CD4-positive, CD25-positive, alpha-beta regulatory T cell (primary cell): ENCODE results near the gene CSN3. TPM values are rescaled to one million over a fixed set of nuclear protein-coding genes. Genes with fewer than 3 reads are reported as not detected.
"Not testable (repeated sequence)": the region's sequence is repeated elsewhere in the genome, so short reads cannot be mapped to it uniquely, and the experiment has no call there.

ENCODE experiments used
- ATAC-seq, 2 donors: fragments of 150-1000 bp; cut with Tn5 transposase; one replicate each; pipeline ENCODE4 v1.10.0; 2021; ENCODE audit warnings: low read depth in 2 of 2, moderate number of reproducible peaks in 2 of 2, moderate library complexity in 1 of 2
- DNase-seq, 3 donors: peaks; one replicate each; pipeline versions ENCODE4 v3.0.0 to v3.0.0-alpha.2; 2012 to 2022; ENCODE audit warnings: mixed read lengths in 1 of 3
- H3K27ac ChIP-seq: one replicate; pipeline ENCODE4 v1.7.0; 2013; ENCODE audit warnings: mild to moderate bottlenecking, low read length; ENCODE audit not compliant: insufficient read depth, poor library complexity, severe bottlenecking
- H3K27me3 ChIP-seq: one replicate; pipeline ENCODE4 v1.7.0; 2013; ENCODE audit warnings: low read length; ENCODE audit not compliant: control insufficient read depth, insufficient read depth
- H3K36me3 ChIP-seq: one replicate; pipeline ENCODE4 v1.7.0; 2013; ENCODE audit warnings: mild to moderate bottlenecking, low read length, moderate library complexity; ENCODE audit not compliant: control insufficient read depth, insufficient read depth
- H3K4me1 ChIP-seq: 2 replicates; pipeline ENCODE4 v1.7.0; 2013; ENCODE audit warnings: mild to moderate bottlenecking, low read length; ENCODE audit not compliant: insufficient read depth, control insufficient read depth, poor library complexity, severe bottlenecking
- H3K4me3 ChIP-seq: one replicate; pipeline ENCODE4 v1.7.0; 2013; ENCODE audit warnings: low read depth, mild to moderate bottlenecking, low read length, moderate library complexity
- H3K9me3 ChIP-seq, 2 experiments: 1 replicate in 1 of 2; 2 replicates in 1 of 2; pipeline ENCODE4 v1.7.0; 2013; ENCODE audit warnings: low read length in 2 of 2, mild to moderate bottlenecking in 1 of 2, moderate library complexity in 1 of 2; ENCODE audit not compliant: control insufficient read depth in 2 of 2
- H3K27ac Mint-ChIP-seq, 3 donors: one replicate each; pipeline ENCODE4 v1.8.0; 2020 to 2022; ENCODE audit warnings: mild to moderate bottlenecking in 3 of 3, mixed read lengths in 3 of 3, moderate library complexity in 2 of 3
- H3K27me3 Mint-ChIP-seq: one replicate; pipeline ENCODE4 v1.8.0; 2022; ENCODE audit warnings: mild to moderate bottlenecking, mixed read lengths
- H3K36me3 Mint-ChIP-seq: one replicate; pipeline ENCODE4 v1.8.0; 2020; ENCODE audit warnings: mixed read lengths
- H3K4me1 Mint-ChIP-seq, 4 donors: one replicate each; pipeline ENCODE4 v1.8.0; 2020 to 2022; ENCODE audit warnings: mixed read lengths in 4 of 4, mild to moderate bottlenecking in 1 of 4
- H3K4me3 Mint-ChIP-seq, 4 donors: one replicate each; pipeline ENCODE4 v1.8.0; 2020 to 2022; ENCODE audit warnings: mild to moderate bottlenecking in 4 of 4, mixed read lengths in 4 of 4, moderate library complexity in 3 of 4
- H3K9me3 Mint-ChIP-seq, 7 donors: one replicate each; pipeline ENCODE4 v1.8.0; 2020 to 2022; ENCODE audit warnings: mixed read lengths in 7 of 7, mild to moderate bottlenecking in 3 of 7, moderate library complexity in 2 of 7
- polyA plus RNA-seq, 4 donors: library from polyadenylated mRNA; unstranded; fragments of 300-500 nt; fragmentation: Illumina TruSeq; gene quantifications; one replicate each; pipeline ENCODE4 v1.2.3, GENCODE V29; 2021
- total RNA-seq: library from RNA; stranded (reverse); gene quantifications from one replicate; pipeline ENCODE4 v1.2.3, GENCODE V29; 2022

Gene CSN3
- total and polyA plus RNA-seq, 5 donors from 2014 or later, result not detected

- ATAC-seq, H3K4me1 ChIP-seq, H3K27me3 Mint-ChIP-seq, H3K36me3 Mint-ChIP-seq, H3K27me3 ChIP-seq, H3K36me3 ChIP-seq, H3K4me1 Mint-ChIP-seq, H3K4me3 ChIP-seq, H3K4me3 Mint-ChIP-seq, H3K27ac ChIP-seq, DNase-seq, H3K27ac Mint-ChIP-seq, H3K9me3 ChIP-seq: not testable (repeated sequence)
- peaks cover 0 to 13% (median 4%) of the 10 kb centered on the region in 7 donors for H3K9me3 Mint-ChIP-seq
These were observed 25.8 kb upstream of the CSN3 start for GRCh38 chr4:70216550-70216949.

GRCh38 chr4:70221389-70221788 lies 21.0 kb upstream of the CSN3 start:
- not testable (repeated sequence) for H3K4me3 ChIP-seq, H3K4me1 ChIP-seq, H3K36me3 ChIP-seq, ATAC-seq, H3K4me3 Mint-ChIP-seq, H3K9me3 ChIP-seq, H3K27me3 Mint-ChIP-seq, H3K9me3 Mint-ChIP-seq, H3K27me3 ChIP-seq, H3K27ac ChIP-seq, DNase-seq, H3K27ac Mint-ChIP-seq, H3K4me1 Mint-ChIP-seq, H3K36me3 Mint-ChIP-seq

- not testable (repeated sequence) for H3K27ac Mint-ChIP-seq, H3K27me3 ChIP-seq, H3K36me3 ChIP-seq, H3K27ac ChIP-seq, H3K4me3 Mint-ChIP-seq, H3K36me3 Mint-ChIP-seq, ATAC-seq, H3K9me3 ChIP-seq, H3K4me1 ChIP-seq, H3K4me1 Mint-ChIP-seq, DNase-seq, H3K9me3 Mint-ChIP-seq, H3K4me3 ChIP-seq, H3K27me3 Mint-ChIP-seq
These were observed 20.6 kb upstream of the CSN3 start for GRCh38 chr4:70221818-70222217.

GRCh38 chr4:70225824-70226223 lies 16.6 kb upstream of the CSN3 start, which contains the start of gene FDCSP:
Gene FDCSP (plus strand): TSS chr4:70226124. CDS start chr4:70231195, 5,071 bp downstream.
- Mint-ChIP-seq H3K27ac (no peak within 1 kb of the TSS), H3K4me1 (no peaks in the 10 kb centered on the region), H3K36me3 (no peaks in the 10 kb centered on the region), H3K4me3 (no peak within 1 kb of the TSS), H3K9me3 (no peaks in the 10 kb centered on the region), H3K27me3 (no peaks in the 10 kb centered on the region)
- Histone ChIP-seq H3K4me3 (no peak within 1 kb of the TSS), H3K36me3 (no peaks in the 10 kb centered on the region), H3K4me1 (no peaks in the 10 kb centered on the region), H3K9me3 (no peaks in the 10 kb centered on the region), H3K27ac (no peak within 1 kb of the TSS), H3K27me3 (no peaks in the 10 kb centered on the region)
- DNase-seq, result no peak
- no peak for ATAC-seq

GRCh38 chr4:70236125-70236524 lies 6.3 kb upstream of the CSN3 start:
- DNase-seq, result no peak
- no peaks in the 10 kb centered on the region for H3K27me3 ChIP-seq
- Mint-ChIP-seq H3K27ac (no peak overlapping the region), H3K27me3 (no peaks in the 10 kb centered on the region), H3K36me3 (no peaks in the 10 kb centered on the region), H3K9me3 (peaks cover 0 to 2% (median 0%) of the 10 kb centered on the region in 7 donors), H3K4me1 (no peaks in the 10 kb centered on the region), H3K4me3 (no peak overlapping the region)
- H3K4me1 ChIP-seq, result no peaks in the 10 kb centered on the region
- no peak for ATAC-seq
- H3K27ac ChIP-seq, result no peak overlapping the region
- H3K36me3 ChIP-seq, result no peaks in the 10 kb centered on the region
- H3K9me3 ChIP-seq, result no peaks in the 10 kb centered on the region
- no peak overlapping the region for H3K4me3 ChIP-seq

GRCh38 chr4:70239131-70239883 lies 3.1 kb upstream of the CSN3 start:
- H3K9me3 Mint-ChIP-seq, result peaks cover 0 to 2% (median 0%) of the 10 kb centered on the region in 7 donors
- H3K27me3 ChIP-seq, result no peaks in the 10 kb centered on the region
- no peaks in the 10 kb centered on the region for H3K4me1 ChIP-seq
- no peaks in the 10 kb centered on the region for H3K4me1 Mint-ChIP-seq
- H3K27me3 Mint-ChIP-seq, result no peaks in the 10 kb centered on the region
- H3K36me3 ChIP-seq, result no peaks in the 10 kb centered on the region
- no peak overlapping the region for H3K27ac ChIP-seq
- no peak overlapping the region for H3K27ac Mint-ChIP-seq
- H3K36me3 Mint-ChIP-seq, result no peaks in the 10 kb centered on the region
- H3K4me3 Mint-ChIP-seq, result no peak overlapping the region
- DNase-seq, result no peak
- H3K4me3 ChIP-seq, result no peak overlapping the region
- H3K9me3 ChIP-seq, result no peaks in the 10 kb centered on the region
- ATAC-seq, result no peak

GRCh38 chr4:70239884-70240591 lies 2.4 kb upstream of the CSN3 start:
- Histone ChIP-seq H3K27ac (no peak overlapping the region), H3K4me3 (no peak overlapping the region), H3K27me3 (no peaks in the 10 kb centered on the region), H3K9me3 (no peaks in the 10 kb centered on the region), H3K36me3 (no peaks in the 10 kb centered on the region), H3K4me1 (no peaks in the 10 kb centered on the region)
- DNase-seq (no peak), ATAC-seq (no peak)
- no peaks in the 10 kb centered on the region for H3K36me3 Mint-ChIP-seq
- H3K4me1 Mint-ChIP-seq, result no peaks in the 10 kb centered on the region
- peaks cover 0 to 2% (median 0%) of the 10 kb centered on the region in 7 donors for H3K9me3 Mint-ChIP-seq
- no peak overlapping the region for H3K4me3 Mint-ChIP-seq
- H3K27me3 Mint-ChIP-seq, result no peaks in the 10 kb centered on the region
- H3K27ac Mint-ChIP-seq, result no peak overlapping the region

- Histone ChIP-seq H3K27ac (no peak overlapping the region), H3K36me3 (no peaks in the 10 kb centered on the region), H3K4me1 (no peaks in the 10 kb centered on the region), H3K4me3 (no peak overlapping the region), H3K9me3 (no peaks in the 10 kb centered on the region), H3K27me3 (no peaks in the 10 kb centered on the region)
- no peaks in the 10 kb centered on the region for H3K4me1 Mint-ChIP-seq
- no peaks in the 10 kb centered on the region for H3K36me3 Mint-ChIP-seq
- H3K27ac Mint-ChIP-seq, result no peak overlapping the region
- no peak for DNase-seq
- no peaks in the 10 kb centered on the region for H3K27me3 Mint-ChIP-seq
- no peak for ATAC-seq
- no peak overlapping the region for H3K4me3 Mint-ChIP-seq
- peaks cover 0 to 2% (median 0%) of the 10 kb centered on the region in 7 donors for H3K9me3 Mint-ChIP-seq
These were observed 694 bp downstream of the CSN3 start for GRCh38 chr4:70243091-70243490.
